ENCODE measurements around the gene CLDN4.
"Not testable (repeated sequence)": the region's sequence is repeated elsewhere in the genome, so short reads cannot be mapped to it uniquely, and the experiment has no call there.

- TF ChIP-seq CTCF (IDR thresholded peaks at IDR 0.05; ENCODE audit: low read depth, low read length, poor library complexity, severe bottlenecking); EZH2phosphoT487 (IDR thresholded peaks at IDR 0.05; ENCODE audit: borderline replicate concordance, low read length): not testable (repeated sequence)
Measured at GRCh38 chr7:73795188-73795587, 35.6 kb upstream of the CLDN4 start.

Data from DOHH2 (cell line).